GM19455 (cell line): ENCODE measurements around the gene DLG2.

Source experiments
- ATAC-seq: cut with Tn5 transposase; IDR thresholded peaks from one replicate; pipeline ENCODE4 v1.9.1; 2021; ENCODE audit not compliant: unreplicated experiment

DLG2 gene

GRCh38 chr11:84247926-84248325 is 1379.2 kb downstream of the DLG2 start:
- no peak for ATAC-seq

DNA sequence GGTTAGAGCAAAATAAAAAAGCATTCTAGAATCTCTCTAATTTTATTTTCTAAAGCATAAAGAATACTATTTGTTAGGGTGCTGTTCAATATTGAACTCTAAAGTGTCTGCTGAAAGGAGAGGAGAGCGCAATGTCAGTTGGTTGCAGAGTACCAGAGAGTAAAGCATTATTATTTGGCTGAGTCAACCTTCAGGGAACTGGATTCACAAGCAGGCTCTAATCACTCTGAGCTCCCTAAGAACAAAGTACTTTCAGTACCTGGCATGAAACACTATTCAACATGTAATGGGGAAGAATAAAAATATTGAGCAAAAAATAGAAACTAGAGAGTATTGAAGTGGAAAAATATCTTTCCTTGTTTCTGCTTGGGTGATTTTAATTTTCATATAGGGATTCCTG is 1380.0 kb downstream of the DLG2 start:
- ATAC-seq = no peak

GRCh38 chr11:84243629-84244263 is 1383.4 kb downstream of the DLG2 start:
- ATAC-seq = peak; percentile 82

- no peak for ATAC-seq
Measured at GRCh38 chr11:84241343-84242131, 1385.6 kb downstream of the DLG2 start.

- no peak for ATAC-seq
Measured at GRCh38 chr11:84240847-84241246, 1386.3 kb downstream of the DLG2 start.

DNA sequence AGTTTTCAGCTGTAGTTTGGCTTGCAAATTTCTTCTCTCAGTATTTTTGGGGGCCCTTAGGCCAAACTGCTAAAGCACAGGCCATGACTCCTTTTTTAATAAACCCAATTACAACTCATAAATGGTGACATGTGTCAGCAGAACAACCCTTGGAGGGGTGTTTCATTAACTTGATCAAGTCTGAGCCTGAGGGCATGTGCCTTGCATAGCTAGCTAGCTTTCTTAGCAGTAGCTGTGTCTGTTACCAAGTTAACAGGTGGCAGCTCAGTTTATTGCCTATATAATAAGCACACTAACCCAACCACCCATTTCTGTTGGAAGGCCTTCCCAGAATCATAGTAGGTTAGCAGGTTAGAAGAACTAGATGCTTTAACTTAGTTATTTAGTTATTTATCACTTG is 1390.7 kb downstream of the DLG2 start:
- no peak for ATAC-seq

DNA sequence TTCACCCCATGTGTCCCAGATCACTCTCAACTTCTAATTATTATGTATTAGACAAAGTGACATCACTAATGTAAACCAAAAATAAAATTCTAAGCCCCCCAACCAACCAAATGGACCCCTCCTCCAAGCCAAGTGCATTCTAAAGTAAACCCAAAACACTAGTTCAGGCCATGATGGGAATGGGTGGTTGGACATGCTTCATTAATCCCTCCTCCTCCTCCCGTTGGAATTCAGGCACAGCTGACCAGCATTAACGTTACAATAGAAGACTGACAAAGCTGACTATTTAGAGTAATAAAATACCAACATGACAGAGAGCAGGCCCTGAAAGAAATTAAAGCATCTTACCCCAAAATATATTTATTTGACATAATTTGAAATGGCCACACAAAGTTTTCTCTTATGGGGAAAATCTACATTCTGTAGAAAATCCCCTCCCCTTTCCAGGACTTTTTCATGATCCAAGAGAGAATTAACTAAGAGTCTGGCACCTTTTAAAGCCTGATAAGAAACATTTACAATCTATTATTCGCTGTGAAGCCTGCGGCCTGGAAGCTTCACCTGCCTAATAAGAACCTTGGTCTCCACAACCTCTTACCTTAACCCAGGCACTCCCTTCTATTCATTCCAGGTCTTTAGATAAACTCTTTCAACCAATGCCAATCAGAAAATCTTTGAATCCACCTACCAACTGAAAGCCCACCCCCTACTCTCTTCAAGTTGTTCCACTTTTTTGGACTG is 1392.5 kb downstream of the DLG2 start:
- ATAC-seq = no peak

DNA sequence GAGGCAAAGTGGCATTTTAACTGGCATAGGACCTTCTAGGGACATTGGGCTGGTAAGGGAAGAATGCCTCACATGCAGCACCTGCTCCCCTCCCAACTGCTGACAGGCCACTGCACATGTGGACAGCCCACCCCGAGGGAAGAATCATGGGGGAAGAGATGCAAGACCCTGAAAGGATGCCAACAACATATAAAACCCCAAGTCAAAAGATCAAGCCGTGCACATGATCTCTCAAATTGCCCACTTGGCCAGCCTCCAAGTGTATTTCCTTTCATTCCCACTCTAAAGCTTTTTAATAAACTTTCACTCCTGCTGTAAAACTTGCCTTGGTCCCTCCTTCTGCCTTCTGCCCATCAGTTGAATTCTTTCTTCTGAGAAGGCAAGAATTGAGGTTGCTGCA is 1393.1 kb downstream of the DLG2 start:
- ATAC-seq = no peak

DNA sequence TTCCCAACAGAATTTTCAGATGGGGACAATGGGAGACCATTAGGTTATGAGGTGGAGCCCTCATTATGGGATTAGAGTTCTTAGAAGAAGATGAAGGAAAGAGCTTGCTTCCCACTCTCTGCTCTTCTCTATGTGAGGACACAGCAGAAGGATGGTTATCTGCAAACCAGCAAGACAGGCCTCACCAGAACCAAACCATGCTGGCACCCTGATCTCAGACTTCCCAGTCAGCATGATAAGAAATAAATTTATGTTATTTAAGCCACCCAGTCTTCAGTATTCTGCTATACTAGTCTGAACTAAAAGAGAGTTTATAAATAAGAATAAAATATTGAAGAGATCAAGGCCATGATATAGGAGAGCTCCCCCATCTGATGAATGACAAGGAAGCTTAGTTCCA is 1394.6 kb downstream of the DLG2 start:
- ATAC-seq = no peak

DNA sequence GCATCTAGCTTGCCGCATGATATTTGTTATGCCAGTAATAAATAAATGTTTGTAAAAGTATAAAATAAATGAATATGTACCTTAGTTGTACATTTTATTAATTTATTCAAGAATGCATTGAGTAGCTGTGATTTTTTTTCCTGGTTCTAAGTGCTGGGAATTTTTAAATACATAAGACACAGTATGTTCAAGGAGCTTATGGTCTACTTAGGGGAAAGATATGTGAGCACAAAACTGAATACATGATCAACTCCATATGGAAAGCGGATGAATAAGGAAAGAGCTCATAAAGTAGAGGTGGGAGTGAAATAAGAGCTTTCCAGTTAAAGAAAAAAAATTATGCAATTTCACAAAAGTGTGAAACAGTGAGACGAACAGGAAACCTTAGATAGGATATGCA is 1396.7 kb downstream of the DLG2 start:
- ATAC-seq = no peak

GRCh38 chr11:84227970-84228665 is 1399.0 kb downstream of the DLG2 start:
- no peak for ATAC-seq

GRCh38 chr11:84224042-84224441 is 1403.1 kb downstream of the DLG2 start:
- ATAC-seq = no peak

GRCh38 chr11:84218318-84218717 is 1408.8 kb downstream of the DLG2 start:
- ATAC-seq = no peak

GRCh38 chr11:84215672-84216071 is 1411.5 kb downstream of the DLG2 start:
- ATAC-seq = no peak

DNA sequence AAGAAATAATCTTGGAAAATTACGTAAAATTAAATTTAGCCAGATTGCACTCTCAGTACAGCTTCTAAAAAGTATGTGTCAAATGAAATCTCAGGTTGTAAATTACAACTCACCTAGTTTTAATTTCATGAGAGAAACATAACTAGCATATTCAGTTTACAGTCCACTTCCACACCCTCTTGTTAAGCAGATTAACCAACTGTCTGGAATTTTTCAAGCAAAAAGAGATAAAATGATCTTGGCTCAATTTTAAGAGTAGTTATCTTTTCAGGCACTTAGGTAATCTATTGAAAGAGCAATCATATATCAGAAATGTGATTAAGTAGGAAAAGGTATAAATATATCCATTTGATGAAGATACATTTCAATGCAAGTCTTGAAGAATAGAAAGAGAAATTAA is 1412.6 kb downstream of the DLG2 start:
- no peak for ATAC-seq

DNA sequence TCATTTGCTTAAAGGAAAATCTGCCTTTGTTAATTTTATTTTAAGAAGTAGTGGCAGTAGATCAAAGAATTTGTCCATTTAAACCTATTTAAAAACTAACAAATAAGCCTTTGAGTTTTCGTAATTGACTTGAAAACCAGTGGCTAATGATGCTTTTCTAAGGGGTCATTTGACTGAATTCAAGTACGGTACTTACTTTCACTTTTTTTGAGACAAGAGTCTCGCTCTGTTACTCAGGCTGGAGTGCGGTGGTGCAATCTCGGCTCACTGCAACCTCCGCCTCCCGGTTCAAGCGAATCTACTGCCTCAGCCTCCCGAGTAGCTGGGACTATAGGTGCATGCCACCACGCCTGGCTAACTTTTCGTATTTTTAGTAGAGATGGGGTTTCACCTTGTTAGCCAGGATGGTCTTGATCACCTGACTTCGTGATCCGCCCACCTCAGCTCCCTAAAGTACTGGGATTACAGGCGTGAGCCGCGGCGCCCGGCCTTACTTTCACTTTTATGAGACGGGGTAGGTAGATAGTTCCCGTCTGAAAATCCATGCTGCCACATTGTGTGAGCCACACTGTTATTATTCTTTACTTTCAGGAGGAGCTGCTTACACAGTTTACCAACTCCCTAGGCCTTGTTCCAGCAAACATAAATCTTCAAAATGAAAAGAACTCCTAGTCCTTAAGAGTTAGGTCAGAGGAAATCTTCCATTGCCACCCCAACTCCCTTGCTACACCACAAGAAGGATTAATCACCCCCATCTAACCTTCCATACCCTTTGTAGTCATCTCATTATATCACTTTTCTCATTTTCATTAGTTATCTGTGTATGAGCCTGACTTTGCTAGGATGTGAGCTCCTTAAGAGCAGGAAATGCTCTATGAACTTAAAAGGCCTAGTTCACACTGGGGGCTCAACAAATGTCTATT is 1414.4 kb downstream of the DLG2 start:
- no peak for ATAC-seq

GRCh38 chr11:84211896-84212295 is 1415.2 kb downstream of the DLG2 start:
- ATAC-seq = no peak

DNA sequence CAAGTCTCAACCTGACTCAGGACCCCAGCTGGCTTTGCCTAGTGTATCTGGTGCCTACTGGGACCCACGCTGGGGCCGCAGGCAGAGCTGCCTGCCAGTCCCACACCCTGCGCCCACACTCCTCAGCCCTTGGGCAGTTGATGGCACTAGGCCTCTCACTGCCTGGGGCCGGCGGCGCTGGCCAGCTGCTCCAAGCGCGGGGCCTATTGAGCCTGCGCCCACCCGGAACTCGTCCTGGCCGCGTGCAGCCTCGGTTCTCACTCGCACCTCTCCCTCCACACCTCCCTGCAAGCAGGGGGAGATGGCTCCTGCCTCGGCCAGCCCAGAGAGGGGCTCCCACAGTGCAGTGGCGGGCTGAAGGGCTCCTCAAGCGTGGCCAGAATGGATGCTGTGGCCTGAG is 1432.4 kb downstream of the DLG2 start:
- no peak for ATAC-seq

DNA sequence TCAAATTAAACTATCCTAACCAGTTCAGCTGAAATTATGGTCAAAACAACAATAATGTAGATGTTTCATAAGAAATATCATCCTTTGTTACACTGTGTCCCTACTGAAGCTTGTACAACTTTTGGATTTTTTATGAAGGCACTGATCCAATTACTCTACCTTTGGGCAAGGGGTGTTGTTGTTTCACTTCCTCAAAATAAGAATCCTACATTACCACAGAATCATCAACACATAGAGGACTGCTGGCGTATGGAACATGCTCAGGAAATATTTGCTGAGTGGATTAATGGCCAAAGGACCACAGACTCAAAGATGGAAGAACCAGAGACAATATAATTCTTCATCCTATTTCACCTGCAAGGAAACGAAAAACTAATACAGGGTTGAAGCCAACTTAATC is 1433.4 kb downstream of the DLG2 start:
- ATAC-seq = no peak

DNA sequence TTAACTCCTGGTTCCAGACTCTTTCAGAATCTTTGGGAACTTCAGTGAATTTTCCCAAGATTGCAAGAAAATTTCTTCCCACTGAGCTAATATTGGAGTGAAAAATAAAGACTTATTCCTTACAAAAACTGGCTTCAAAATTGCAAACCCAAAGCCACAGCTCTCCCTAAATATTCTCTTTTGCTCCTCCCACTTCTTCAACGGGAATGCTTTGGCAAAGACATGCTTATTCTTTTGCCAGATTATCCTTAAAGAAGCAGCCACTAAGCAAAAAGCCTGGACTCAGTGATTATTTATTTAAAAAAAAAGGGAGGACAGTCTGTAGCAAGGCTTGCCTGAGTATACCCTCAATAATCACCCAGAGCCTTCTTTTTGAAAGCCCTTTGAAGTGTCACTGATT is 1438.6 kb downstream of the DLG2 start:
- no peak for ATAC-seq
